Skeletal muscle tissue (tissue), 2 donors: ENCODE measurements around the gene B3GNT4. TPM values are rescaled to one million over a fixed set of nuclear protein-coding genes. Genes with fewer than 3 reads are reported as not detected.

Experiments
- small RNA-seq: library from RNA; depleted of rRNA; stranded (forward); fragments of <200 nt; gene quantifications from one replicate; pipeline ENCODE3, GENCODE V24; 2014
- total RNA-seq: library from RNA; depleted of rRNA; stranded (reverse); fragments of >200 nt; gene quantifications from one replicate; pipeline ENCODE4 v1.2.3, GENCODE V29; 2014

The B3GNT4 gene
- total RNA-seq, 1 donor from 2014 or later: not detected

Small RNA genes lying within 50 kb of the gene (small RNA-seq; reads per million reads assigned to genes)
- gene DIABLO: 0.37 reads per million, percentile 46 among the genes with 10 or more reads in this experiment

Other genes starting within 250 kb of the B3GNT4 start
- gene BCL7A, start 181.8 kb upstream of the B3GNT4 start, total RNA-seq: 9.4 TPM
- 10.4 TPM for gene MLXIP, start 125.0 kb upstream of the B3GNT4 start, total RNA-seq
- not detected for gene IL31, start 29.5 kb upstream of the B3GNT4 start, total RNA-seq
- gene LRRC43, start 20.6 kb upstream of the B3GNT4 start, total RNA-seq: not detected
- gene DIABLO, start 22.3 kb downstream of the B3GNT4 start, total RNA-seq: 45.4 TPM
- gene VPS33A, start 62.8 kb downstream of the B3GNT4 start, total RNA-seq: 16.2 TPM
- gene CLIP1, start 219.0 kb downstream of the B3GNT4 start, total RNA-seq: 21.9 TPM